PC-9 (cell line): ENCODE measurements around the gene TUBB4B.

ENCODE experiments used
- EZH2 ChIP-seq: fragments of 200-600 bp; sonication (generic); IDR thresholded peaks from 2 replicates; pipeline ENCODE4 v1.8.0; 2017; ENCODE audit warnings: antibody characterized with exemption, low read depth
- TF ChIP-seq, protein P1 (sequence below): fragments of 200-600 bp; sonication (generic); conservative IDR thresholded peaks from 2 replicates; pipeline ENCODE4 v1.6.1; 2017; ENCODE audit warnings: mixed run types, antibody characterized with exemption, mild to moderate bottlenecking, moderate library complexity

DNA sequence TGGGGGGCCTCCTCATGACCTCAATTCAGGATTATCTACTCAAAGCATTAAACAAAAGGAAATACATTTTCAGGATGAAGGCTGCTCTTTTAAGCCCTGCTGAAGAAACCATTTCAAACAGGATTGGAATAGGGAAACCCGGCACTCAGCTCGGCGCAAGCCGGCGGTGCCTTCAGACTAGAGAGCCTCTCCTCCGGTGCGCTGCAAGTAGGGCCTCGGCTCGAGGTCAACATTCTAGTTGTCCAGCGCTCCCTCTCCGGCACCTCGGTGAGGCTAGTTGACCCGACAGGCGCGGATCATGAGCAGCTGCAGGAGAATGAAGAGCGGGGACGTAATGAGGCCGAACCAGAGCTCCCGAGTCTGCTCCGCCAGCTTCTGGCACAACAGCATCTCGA, 36.4 kb upstream of the TUBB4B start:
- TF ChIP-seq, protein P1, sequence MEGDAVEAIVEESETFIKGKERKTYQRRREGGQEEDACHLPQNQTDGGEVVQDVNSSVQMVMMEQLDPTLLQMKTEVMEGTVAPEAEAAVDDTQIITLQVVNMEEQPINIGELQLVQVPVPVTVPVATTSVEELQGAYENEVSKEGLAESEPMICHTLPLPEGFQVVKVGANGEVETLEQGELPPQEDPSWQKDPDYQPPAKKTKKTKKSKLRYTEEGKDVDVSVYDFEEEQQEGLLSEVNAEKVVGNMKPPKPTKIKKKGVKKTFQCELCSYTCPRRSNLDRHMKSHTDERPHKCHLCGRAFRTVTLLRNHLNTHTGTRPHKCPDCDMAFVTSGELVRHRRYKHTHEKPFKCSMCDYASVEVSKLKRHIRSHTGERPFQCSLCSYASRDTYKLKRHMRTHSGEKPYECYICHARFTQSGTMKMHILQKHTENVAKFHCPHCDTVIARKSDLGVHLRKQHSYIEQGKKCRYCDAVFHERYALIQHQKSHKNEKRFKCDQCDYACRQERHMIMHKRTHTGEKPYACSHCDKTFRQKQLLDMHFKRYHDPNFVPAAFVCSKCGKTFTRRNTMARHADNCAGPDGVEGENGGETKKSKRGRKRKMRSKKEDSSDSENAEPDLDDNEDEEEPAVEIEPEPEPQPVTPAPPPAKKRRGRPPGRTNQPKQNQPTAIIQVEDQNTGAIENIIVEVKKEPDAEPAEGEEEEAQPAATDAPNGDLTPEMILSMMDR, result no peak
- no peak for TF ChIP-seq EZH2
